ENCODE data around the gene SBF2.

SBF2 gene

GRCh38 chr11:10317776-10318526, 23.9 kb upstream of the SBF2 start:
- no peak for DNase-seq (ENCODE audit: low spot score)

DNA sequence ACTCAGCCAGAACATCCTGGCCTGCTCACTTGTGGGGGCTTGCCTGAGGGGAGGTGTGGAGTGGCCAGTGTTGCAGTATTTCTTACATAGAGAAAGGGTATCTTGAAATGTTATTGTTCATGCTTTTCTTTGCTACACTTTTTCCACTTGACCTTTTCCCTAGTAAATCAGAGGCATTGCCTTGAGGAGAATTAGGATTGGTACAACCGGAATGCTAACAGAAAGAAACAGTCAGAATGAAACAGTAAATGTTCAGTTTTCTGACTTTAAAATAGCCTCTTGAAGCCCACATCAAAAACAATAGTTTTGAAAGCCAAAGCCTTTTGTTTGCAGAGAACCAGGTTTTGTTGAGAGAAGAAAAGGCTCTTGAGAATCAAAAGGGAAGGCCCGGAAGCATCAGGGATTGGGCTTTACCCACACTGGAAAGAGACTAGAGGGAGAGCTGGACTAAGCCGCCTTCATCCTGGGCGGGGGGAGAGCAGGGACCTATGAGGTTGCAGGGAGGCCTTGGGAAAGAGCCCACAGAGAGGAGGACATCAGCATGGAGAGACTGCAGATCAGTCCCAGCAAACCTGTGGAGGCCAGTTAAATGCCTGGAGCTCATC, 23.2 kb upstream of the SBF2 start:
- DNase-seq (ENCODE audit: low spot score) = no peak

GRCh38 chr11:10315083-10315482, 21.1 kb upstream of the SBF2 start:
- no peak for DNase-seq (ENCODE audit: low spot score)

DNA sequence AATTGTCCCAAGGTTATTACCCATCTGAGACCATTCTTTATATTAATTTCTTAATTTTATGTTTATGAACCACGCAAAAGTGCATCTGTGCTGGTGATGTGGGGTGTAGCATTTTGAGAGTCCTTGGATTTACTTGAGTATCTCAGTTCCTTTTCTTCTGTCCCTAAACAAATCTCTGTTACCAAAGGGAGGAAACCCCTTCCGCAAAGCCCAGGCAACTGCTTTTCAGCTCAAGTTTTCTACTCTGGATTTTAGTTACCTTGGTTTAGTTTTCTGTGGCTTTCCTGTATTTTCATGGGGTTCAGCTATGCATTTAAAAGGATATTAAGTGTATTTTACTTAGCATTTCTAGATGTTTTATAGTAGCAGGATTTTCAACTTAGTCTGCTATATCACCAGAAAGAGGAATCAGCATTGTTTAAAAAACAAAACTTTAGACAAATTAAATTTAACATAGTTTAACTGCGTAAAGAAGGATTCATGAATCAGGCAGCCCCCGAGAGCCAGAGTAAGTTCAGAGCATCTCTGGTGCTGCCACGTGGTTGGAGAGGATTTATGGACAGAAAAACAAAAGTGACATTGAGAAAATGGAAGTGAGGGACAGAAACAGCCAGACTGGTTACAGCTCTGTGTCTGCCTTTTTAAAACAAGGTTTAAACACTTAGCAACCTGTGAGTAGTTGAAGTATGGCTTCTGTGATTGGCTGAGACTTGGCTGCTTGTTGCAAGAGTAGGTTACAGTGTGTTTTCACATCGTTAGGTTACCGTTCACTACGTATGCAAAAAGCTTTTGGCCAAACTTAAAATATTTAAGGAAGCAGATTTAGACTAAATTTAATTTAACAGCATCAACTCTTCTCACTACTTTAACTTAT, 20.4 kb upstream of the SBF2 start:
- DNase-seq (ENCODE audit: low spot score) = no peak

DNA sequence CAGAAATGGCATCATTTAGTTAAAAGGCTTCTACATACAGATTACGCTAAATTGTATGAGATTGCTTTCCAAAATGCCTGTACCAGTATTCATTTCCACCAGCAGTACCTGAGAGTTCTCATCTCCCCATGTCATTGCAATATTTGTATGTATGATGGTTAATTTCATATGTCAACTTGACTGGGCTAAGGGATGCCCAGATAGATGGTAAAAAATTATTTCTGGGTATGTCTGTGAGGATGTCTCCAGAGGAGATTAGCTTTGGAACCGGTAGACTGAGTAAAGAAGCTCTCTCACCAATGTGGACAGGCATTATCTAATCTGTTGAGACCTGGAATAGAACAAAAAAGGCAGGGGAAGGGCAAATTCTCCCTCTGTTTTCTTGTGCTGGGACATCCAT, 17.8 kb upstream of the SBF2 start:
- no peak for DNase-seq (ENCODE audit: low spot score)

- no peak for DNase-seq (ENCODE audit: low spot score)
Measured at GRCh38 chr11:10310301-10310841, 16.4 kb upstream of the SBF2 start.

DNA sequence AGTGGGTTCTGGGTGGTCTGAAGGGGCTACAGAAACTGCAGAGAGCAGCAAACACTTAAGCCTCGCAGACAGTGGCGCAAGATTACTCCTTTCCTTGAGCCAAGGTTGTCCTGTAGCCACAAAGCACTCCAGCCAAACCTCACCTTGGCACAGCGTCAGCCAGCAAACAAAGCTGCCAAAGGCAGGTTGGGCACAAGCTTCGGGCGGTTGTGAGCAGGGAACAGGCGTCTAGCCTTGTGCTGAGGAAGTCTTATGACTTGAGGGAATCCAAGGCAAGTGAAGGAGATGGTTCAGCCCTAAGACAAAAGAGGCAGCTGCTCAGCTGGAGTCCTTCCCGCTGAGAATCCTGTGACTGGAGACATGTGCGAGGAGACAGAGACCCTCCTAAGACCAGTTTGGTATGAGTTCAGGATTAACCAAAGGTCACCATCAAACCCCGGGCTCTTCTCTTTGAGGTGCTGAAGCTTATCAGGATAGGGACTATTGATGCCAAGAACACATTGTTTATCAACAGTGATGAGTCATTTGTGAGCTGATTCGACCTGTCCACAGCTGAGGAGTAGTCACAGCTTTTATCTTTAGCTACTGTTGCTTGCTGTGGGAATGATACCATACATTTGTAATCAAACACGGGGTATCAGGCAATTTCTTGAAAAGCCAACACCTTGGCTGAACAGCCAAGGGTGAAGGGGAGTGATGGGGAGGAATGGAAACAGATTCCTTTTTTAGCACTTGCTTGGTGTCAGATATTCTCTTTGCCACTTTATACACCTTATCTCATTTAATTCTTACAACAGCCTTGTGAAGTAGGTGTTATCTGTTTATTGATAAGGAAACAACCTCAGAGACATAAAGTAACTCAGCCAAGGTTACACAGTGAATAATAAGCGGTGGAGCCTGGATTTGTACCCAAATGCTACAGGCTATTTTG, 15.4 kb upstream of the SBF2 start:
- no peak for DNase-seq (ENCODE audit: low spot score)

GRCh38 chr11:10308201-10308954, 14.4 kb upstream of the SBF2 start:
- peak; percentile 72 for DNase-seq (ENCODE audit: low spot score)

DNA sequence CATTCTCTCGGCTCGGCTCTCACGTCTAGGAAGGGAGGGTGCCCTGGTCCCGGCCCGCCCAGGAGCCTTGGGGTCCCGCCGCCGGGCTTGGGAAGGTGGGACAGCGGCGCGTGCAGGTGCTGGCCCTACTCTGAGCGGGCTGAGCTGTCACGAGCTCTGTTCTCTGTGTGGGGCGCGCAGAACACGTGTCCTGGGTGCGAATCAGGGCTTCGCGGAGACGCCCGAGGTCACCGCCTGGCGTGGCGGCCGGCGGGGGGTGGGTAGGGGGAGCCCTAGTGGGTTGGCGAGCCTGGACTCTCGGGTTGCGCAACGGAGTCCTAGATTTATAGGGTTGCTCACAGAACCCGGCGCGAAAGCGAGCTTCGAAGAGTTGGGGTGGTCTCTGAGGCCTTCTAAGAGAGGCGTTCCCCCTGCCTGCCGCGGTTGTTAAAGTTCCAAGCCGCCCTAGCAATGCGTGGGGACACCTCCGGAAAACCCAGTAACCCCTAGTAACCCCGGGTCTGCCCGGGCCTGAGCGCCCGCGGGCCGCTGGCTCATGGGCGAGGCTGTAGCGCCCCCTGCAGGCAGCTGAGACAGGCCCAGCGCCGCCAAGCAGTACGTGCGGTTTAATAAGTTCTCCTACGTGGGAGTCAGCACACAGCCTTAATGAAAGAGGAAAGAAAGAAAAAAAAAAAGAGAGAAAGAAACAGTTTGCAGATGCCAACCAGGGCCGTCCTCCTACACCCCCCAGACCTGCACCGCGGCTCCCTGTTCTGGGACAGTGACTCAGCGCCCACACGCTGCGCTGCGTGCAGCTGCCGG, 13.6 kb upstream of the SBF2 start:
- peak; percentile 81 for DNase-seq (ENCODE audit: low spot score)

DNA sequence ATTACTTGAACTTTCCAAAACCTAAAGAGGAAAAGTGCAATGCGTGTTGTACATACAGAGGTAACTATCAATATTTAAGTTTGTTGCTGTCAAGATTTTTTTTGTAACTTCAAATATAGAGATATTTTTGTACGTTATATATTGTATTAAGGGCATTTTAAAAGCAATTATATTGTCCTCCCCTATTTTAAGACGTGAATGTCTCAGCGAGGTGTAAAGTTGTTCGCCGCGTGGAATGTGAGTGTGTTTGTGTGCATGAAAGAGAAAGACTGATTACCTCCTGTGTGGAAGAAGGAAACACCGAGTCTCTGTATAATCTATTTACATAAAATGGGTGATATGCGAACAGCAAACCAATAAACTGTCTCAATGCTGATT, 13.0 kb upstream of the SBF2 start:
- no peak for DNase-seq (ENCODE audit: low spot score)

- no peak for DNase-seq (ENCODE audit: low spot score)
Measured at GRCh38 chr11:10305964-10306918, 12.2 kb upstream of the SBF2 start.

DNA sequence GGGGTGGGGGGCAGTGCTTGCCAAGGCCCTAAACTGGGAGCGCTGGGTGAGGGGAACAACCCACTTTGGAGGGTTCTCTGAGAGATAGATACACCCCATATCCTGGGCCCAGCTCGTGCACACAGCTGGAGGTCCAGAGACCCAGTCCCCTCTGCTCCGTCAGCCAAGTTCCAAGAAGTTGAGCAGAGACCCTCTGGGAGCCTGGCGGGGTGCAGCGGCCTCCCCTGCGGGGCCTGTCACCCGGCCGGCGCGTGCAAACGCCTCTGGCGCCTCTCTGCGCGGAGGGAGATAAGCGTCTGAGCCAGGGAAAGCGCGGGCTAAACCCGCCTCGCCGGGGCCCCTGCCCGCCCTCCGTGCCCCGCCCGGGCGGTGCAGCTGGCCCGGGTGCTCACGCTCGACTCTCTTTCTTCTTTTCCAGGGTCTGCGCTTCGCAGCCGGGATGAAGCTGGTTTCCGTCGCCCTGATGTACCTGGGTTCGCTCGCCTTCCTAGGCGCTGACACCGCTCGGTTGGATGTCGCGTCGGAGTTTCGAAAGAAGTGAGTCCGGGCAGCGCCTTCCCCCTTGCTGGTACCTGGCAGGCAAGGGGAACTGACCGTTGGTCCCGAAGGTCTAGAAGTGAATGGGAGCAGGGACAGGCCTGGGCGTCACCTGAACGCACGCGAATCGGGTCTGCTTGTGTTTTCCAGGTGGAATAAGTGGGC, 11.4 kb upstream of the SBF2 start:
- DNase-seq (ENCODE audit: low spot score) = no peak

DNA sequence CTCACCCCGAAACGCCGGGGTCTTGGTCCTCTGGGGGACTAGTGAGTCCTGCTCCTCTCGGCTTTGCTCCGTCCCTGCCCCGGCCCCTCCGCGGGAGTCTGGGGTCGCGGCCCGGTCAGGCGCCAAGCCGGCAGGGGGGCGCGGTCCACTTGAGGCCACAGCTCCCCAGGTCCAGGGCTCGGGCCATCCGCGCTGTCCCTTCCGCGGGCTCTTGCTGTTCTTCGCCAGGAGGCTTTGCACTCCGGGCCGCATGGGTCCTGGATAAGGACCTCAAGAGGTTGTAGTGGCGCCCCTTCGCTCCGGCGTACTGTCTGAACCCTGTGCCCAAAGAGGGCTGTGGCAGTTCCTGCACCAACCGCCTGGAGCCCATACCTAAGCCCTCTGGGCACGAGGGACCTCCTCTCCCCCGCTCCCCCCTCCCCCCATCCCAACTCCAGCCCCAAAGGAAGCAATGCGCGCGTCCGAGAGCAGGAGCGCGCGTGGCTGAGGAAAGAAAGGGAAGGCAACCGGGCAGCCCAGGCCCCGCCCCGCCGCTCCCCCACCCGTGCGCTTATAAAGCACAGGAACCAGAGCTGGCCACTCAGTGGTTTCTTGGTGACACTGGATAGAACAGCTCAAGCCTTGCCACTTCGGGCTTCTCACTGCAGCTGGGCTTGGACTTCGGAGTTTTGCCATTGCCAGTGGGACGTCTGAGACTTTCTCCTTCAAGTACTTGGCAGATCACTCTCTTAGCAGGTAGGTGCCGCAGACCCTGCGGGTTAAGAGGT, 10.7 kb upstream of the SBF2 start, which contains the start of gene ADM:
TSS of gene ADM (plus strand) at position 579 of the 767 bp plus-strand sequence. CDS start 628 bp downstream, outside the sequence.
- peak; percentile 82 for DNase-seq (ENCODE audit: low spot score)

GRCh38 chr11:10303558-10304363, 9.7 kb upstream of the SBF2 start:
- no peak for DNase-seq (ENCODE audit: low spot score)

DNA sequence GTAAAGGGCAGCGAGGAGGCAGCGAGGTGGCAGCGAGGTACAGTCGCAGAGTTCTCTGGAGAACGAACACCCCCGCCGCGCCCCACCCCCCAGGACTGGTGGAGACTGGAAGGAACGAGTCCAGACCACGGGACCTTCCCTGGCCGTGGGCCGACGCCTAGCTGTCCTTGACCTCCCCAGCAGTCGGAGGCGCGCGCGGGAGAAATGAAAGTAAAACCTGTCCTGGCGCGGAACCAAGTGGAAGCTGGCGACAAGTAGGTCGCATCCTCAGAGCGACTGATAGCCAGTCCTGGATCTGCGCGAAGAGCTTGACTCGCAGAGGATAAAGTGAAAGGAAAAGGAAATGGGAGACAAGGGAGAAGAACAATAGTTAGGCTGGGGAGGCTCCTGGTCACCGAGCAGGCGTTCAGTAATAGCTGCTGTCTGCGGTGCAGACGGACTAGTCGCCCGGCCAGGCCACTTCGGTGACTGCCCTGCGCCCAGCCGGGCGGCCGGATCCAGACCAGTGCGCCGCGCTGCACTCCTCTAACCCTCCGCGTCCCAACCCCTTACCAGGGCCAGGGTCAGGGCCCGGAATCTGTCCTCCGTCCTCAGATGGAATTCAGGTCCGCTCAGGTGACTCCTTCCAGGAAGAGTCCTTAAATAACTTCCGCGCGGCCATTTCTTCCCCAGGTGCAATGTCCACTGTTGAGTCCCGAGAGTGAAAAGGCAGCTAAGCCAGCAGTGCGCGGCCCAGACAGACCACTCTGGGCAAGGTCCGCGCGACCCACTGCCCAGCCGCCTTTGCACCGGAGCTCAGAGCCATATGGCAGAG, 8.9 kb upstream of the SBF2 start:
- no peak for DNase-seq (ENCODE audit: low spot score)

GRCh38 chr11:10302359-10302743, 8.3 kb upstream of the SBF2 start:
- no peak for DNase-seq (ENCODE audit: low spot score)

All from iPS-NIHi11 (cell line).